NCI-H226 (cell line): ENCODE results near the gene INPP5J.
"Not testable (repeated sequence)": the region's sequence is repeated elsewhere in the genome, so short reads cannot be mapped to it uniquely, and the experiment has no call there.

Experiments
- DNase-seq: peaks from one replicate; pipeline ENCODE4 v3.0.0-alpha.2; 2015

Gene INPP5J

GRCh38 chr22:31087744-31088215 is 35.0 kb upstream of the INPP5J start:
- DNase-seq, result no peak

GRCh38 chr22:31088233-31088986 is 34.4 kb upstream of the INPP5J start:
- DNase-seq, result no peak

GRCh38 chr22:31089160-31090100 is 33.3 kb upstream of the INPP5J start:
- no peak for DNase-seq

GRCh38 chr22:31090217-31091085 is 32.3 kb upstream of the INPP5J start:
- DNase-seq, result no peak

- DNase-seq, result no peak
Measured at GRCh38 chr22:31091106-31091975, 31.4 kb upstream of the INPP5J start.

GRCh38 chr22:31092161-31092560 is 30.6 kb upstream of the INPP5J start:
- DNase-seq, result no peak

GRCh38 chr22:31093086-31093850 is 29.5 kb upstream of the INPP5J start:
- DNase-seq, result no peak

- no peak for DNase-seq
Measured at GRCh38 chr22:31094021-31094551, 28.7 kb upstream of the INPP5J start.

- DNase-seq, result no peak
Measured at GRCh38 chr22:31094741-31095140, 28.0 kb upstream of the INPP5J start.

GRCh38 chr22:31095637-31096249 is 27.0 kb upstream of the INPP5J start:
- DNase-seq, result no peak

GRCh38 chr22:31096657-31097279 is 26.0 kb upstream of the INPP5J start:
- DNase-seq, result no peak

GRCh38 chr22:31097539-31097938 is 25.2 kb upstream of the INPP5J start:
- DNase-seq, result not testable (repeated sequence)

- no peak for DNase-seq
Measured at GRCh38 chr22:31097941-31098631, 24.7 kb upstream of the INPP5J start.

GRCh38 chr22:31098632-31099110 is 24.1 kb upstream of the INPP5J start:
- no peak for DNase-seq

GRCh38 chr22:31099386-31099785 is 23.4 kb upstream of the INPP5J start:
- DNase-seq, result no peak

GRCh38 chr22:31099841-31100761 is 22.7 kb upstream of the INPP5J start:
- no peak for DNase-seq

GRCh38 chr22:31100762-31101525 is 21.8 kb upstream of the INPP5J start:
- DNase-seq, result no peak
